CD8-positive, alpha-beta memory T cell (primary cell): ENCODE measurements around the gene RASGEF1C. TPM values are rescaled to one million over a fixed set of nuclear protein-coding genes. Genes with fewer than 3 reads are reported as not detected.

ENCODE experiments used
- CTCF ChIA-PET: fragments of 350-600 bp; sonication (Branson Sonifier 250); formaldehyde crosslinking; loops from one replicate; lab custom pipeline; 2021; ENCODE audit warnings: antibody characterized with exemption; lab: Charles Lee
- POLR2A ChIA-PET: fragments of 350-600 bp; sonication (Branson Sonifier 250); formaldehyde crosslinking; loops from one replicate; lab custom pipeline; 2021; ENCODE audit warnings: antibody characterized with exemption; lab: Charles Lee
- DNase-seq, 5 donors: peaks; one replicate each; pipeline versions ENCODE4 v3.0.0 to v3.0.0-alpha.2; 2020 to 2022; ENCODE audit warnings: mixed read lengths in 1 of 5
- H3K27ac ChIP-seq: one replicate; pipeline ENCODE4 v1.7.0; 2013; ENCODE audit warnings: low read depth, mild to moderate bottlenecking, low read length, moderate library complexity
- H3K27me3 ChIP-seq: 2 replicates; pipeline ENCODE4 v1.7.0; 2013; ENCODE audit warnings: low read length, mild to moderate bottlenecking; ENCODE audit not compliant: insufficient read depth, poor library complexity, severe bottlenecking
- H3K36me3 ChIP-seq: 2 replicates; pipeline ENCODE4 v1.7.0; 2013; ENCODE audit warnings: mild to moderate bottlenecking, low read length, moderate library complexity; ENCODE audit not compliant: insufficient read depth
- H3K4me1 ChIP-seq: 2 replicates; pipeline ENCODE4 v1.7.0; 2013; ENCODE audit warnings: mild to moderate bottlenecking, low read length, moderate library complexity; ENCODE audit not compliant: insufficient read depth
- H3K4me3 ChIP-seq: 2 replicates; pipeline ENCODE4 v1.7.0; 2013; ENCODE audit warnings: mild to moderate bottlenecking, low read length
- H3K9me3 ChIP-seq: 2 replicates; pipeline ENCODE4 v1.7.0; 2013; ENCODE audit warnings: mild to moderate bottlenecking, low read length
- H3K27ac Mint-ChIP-seq, 8 donors: one replicate each; pipeline ENCODE4 v1.8.0; 2020 to 2021; ENCODE audit warnings: mixed read lengths in 8 of 8, mild to moderate bottlenecking in 6 of 8, inconsistent platforms in 3 of 8, moderate library complexity in 3 of 8
- H3K27me3 Mint-ChIP-seq, 2 donors: one replicate each; pipeline ENCODE4 v1.8.0; 2020 to 2021; ENCODE audit warnings: mixed read lengths in 2 of 2, mild to moderate bottlenecking in 1 of 2, moderate library complexity in 1 of 2
- H3K36me3 Mint-ChIP-seq, 3 donors: one replicate each; pipeline ENCODE4 v1.8.0; 2020 to 2021; ENCODE audit warnings: mixed read lengths in 3 of 3, inconsistent platforms in 1 of 3, mild to moderate bottlenecking in 1 of 3
- H3K4me1 Mint-ChIP-seq, 3 donors: one replicate each; pipeline ENCODE4 v1.8.0; 2020 to 2021; ENCODE audit warnings: mixed read lengths in 3 of 3, inconsistent platforms in 1 of 3, mild to moderate bottlenecking in 1 of 3
- H3K4me3 Mint-ChIP-seq, 7 donors: one replicate each; pipeline ENCODE4 v1.8.0; 2020 to 2021; ENCODE audit warnings: mixed read lengths in 7 of 7, mild to moderate bottlenecking in 6 of 7, moderate library complexity in 4 of 7, inconsistent platforms in 2 of 7
- H3K9me3 Mint-ChIP-seq, 5 donors: one replicate each; pipeline ENCODE4 v1.8.0; 2020 to 2022; ENCODE audit warnings: mixed read lengths in 5 of 5, mild to moderate bottlenecking in 3 of 5, moderate library complexity in 2 of 5, inconsistent platforms in 1 of 5
- polyA plus RNA-seq: library from polyadenylated mRNA; unstranded; fragments of 300-500 nt; fragmentation: Illumina TruSeq; gene quantifications from one replicate; pipeline ENCODE4 v1.2.3, GENCODE V29; 2021
- total RNA-seq, 2 experiments: library from RNA; stranded (reverse); gene quantifications; one replicate each; pipeline ENCODE4 v1.2.3, GENCODE V29; 2021

The RASGEF1C gene
- total and polyA plus RNA-seq, 3 experiments from 2014 or later: not detected

DNA sequence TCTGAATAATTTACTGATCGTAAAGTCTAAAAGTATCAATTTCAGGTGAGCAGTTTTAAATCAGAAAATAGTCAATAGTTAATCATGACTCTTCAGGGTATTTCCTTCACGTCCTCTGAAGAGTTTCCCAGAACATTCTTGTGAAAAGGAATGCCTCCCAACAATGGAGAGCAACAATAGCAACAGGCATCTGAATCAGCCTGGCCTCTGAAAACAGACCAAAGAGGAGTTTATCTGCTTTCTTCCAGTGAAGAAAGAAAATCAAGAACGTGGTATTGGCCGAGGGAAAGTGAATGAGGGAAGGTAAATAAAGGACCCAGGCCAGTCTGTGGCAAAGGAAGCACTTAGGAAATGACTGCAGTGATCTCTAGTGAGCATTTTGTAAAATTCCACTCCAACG is 26.1 kb upstream of the RASGEF1C start:
- Mint-ChIP-seq H3K36me3 (peaks cover 42 to 94% (median 88%) of the 10 kb centered on the region in 3 donors), H3K9me3 (peaks cover 0 to 43% (median 8%) of the 10 kb centered on the region in 5 donors), H3K4me3 (no peak overlapping the region), H3K27me3 (no peaks in the 10 kb centered on the region), H3K27ac (no peak overlapping the region), H3K4me1 (no peaks in the 10 kb centered on the region)
- H3K36me3 ChIP-seq: peaks cover 5% of the 10 kb centered on the region
- H3K9me3 ChIP-seq: no peaks in the 10 kb centered on the region
- no peak for DNase-seq
- no peaks in the 10 kb centered on the region for H3K27me3 ChIP-seq
- CTCF ChIA-PET: no interaction called here
- POLR2A ChIA-PET: no interaction called here
- H3K4me3 ChIP-seq: no peak overlapping the region
- no peaks in the 10 kb centered on the region for H3K4me1 ChIP-seq
- H3K27ac ChIP-seq: no peak overlapping the region

DNA sequence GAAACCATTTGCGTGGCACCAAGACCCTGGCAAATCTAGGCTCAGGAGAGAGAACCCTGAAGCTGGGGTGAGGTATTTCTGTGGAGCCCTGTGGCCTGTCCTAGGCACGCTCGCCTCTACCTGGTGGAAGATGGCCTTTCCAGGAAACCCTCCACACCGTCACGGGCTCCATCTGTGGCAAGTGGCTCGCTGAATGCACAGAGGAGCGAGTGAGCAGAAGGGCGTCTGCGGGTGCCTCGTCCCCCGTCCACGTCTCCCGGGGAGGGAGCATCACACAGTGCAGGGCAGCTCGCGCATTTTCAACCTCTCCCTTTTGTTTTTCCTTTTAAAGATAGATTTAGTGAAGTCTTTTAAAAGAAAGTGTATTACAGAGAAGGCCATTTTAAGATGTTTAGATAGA is 25.3 kb upstream of the RASGEF1C start:
- no peak overlapping the region for H3K4me3 ChIP-seq
- no peaks in the 10 kb centered on the region for H3K4me1 Mint-ChIP-seq
- no peaks in the 10 kb centered on the region for H3K27me3 ChIP-seq
- DNase-seq: no peak
- no peaks in the 10 kb centered on the region for H3K27me3 Mint-ChIP-seq
- peaks cover 36 to 94% (median 86%) of the 10 kb centered on the region in 3 donors for H3K36me3 Mint-ChIP-seq
- peaks cover 5% of the 10 kb centered on the region for H3K36me3 ChIP-seq
- no peaks in the 10 kb centered on the region for H3K4me1 ChIP-seq
- H3K4me3 Mint-ChIP-seq: no peak overlapping the region
- POLR2A ChIA-PET: no interaction called here
- H3K27ac ChIP-seq: no peak overlapping the region
- no peaks in the 10 kb centered on the region for H3K9me3 ChIP-seq
- peaks cover 0 to 44% (median 8%) of the 10 kb centered on the region in 5 donors for H3K9me3 Mint-ChIP-seq
- H3K27ac Mint-ChIP-seq: no peak overlapping the region
- CTCF ChIA-PET: no interaction called here

DNA sequence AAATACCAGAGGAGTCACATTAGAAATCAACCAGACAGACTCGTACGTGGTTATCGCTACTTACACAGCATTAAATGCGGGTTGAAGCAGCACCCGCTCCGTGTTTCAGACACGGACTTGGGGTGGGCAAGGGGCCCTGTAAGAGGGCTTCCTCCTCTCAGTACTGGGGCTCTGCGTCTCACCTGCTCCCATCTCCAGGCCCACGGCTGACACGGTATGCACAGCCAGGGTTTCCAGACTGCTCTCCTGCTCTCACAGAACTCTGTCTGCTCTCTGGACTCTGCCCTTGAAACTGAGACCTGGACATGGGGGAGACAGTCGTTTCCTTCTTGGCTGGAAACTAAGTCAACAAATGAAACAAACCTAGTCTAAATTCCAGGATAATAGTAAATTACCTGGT is 24.7 kb upstream of the RASGEF1C start:
- POLR2A ChIA-PET: no interaction called here
- no peak for DNase-seq
- Histone ChIP-seq H3K36me3 (peaks cover 5% of the 10 kb centered on the region), H3K27me3 (no peaks in the 10 kb centered on the region), H3K4me1 (no peaks in the 10 kb centered on the region), H3K27ac (no peak overlapping the region), H3K9me3 (no peaks in the 10 kb centered on the region), H3K4me3 (no peak overlapping the region)
- CTCF ChIA-PET: no interaction called here
- H3K4me1 Mint-ChIP-seq: no peaks in the 10 kb centered on the region
- H3K9me3 Mint-ChIP-seq: peaks cover 0 to 45% (median 8%) of the 10 kb centered on the region in 5 donors
- H3K4me3 Mint-ChIP-seq: no peak overlapping the region
- no peak overlapping the region for H3K27ac Mint-ChIP-seq
- no peaks in the 10 kb centered on the region for H3K27me3 Mint-ChIP-seq
- peaks cover 36 to 90% (median 81%) of the 10 kb centered on the region in 3 donors for H3K36me3 Mint-ChIP-seq

DNA sequence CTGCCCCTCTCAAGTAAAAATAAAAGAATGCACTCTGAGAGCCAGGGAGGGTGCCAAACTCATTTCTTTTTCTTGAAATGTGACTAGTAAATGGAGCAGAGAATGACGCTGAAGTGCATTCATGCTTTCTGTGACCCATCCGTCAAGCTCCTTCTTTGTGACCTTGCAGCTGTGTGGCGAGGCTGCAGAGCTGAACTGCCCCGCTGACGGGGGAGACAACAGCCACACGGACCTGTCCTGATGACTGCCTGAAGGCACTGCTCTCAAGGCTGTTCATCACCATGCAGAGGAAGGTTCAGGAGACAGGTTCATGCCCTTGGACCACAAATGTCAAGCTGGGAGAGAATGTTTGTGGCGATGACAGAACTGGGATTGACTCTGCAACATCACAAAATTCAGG is 21.0 kb upstream of the RASGEF1C start:
- peaks cover 27 to 88% (median 64%) of the 10 kb centered on the region in 3 donors for H3K36me3 Mint-ChIP-seq
- H3K4me1 Mint-ChIP-seq: no peaks in the 10 kb centered on the region
- H3K36me3 ChIP-seq: no peaks in the 10 kb centered on the region
- H3K9me3 ChIP-seq: no peaks in the 10 kb centered on the region
- H3K4me3 Mint-ChIP-seq: no peak overlapping the region
- no peaks in the 10 kb centered on the region for H3K4me1 ChIP-seq
- H3K27me3 ChIP-seq: no peaks in the 10 kb centered on the region
- no peak overlapping the region for H3K4me3 ChIP-seq
- DNase-seq: no peak
- CTCF ChIA-PET: no interaction called here
- POLR2A ChIA-PET: no interaction called here
- H3K27me3 Mint-ChIP-seq: no peaks in the 10 kb centered on the region
- H3K27ac ChIP-seq: no peak overlapping the region
- peaks cover 24 to 60% (median 38%) of the 10 kb centered on the region in 5 donors for H3K9me3 Mint-ChIP-seq
- no peak overlapping the region for H3K27ac Mint-ChIP-seq

DNA sequence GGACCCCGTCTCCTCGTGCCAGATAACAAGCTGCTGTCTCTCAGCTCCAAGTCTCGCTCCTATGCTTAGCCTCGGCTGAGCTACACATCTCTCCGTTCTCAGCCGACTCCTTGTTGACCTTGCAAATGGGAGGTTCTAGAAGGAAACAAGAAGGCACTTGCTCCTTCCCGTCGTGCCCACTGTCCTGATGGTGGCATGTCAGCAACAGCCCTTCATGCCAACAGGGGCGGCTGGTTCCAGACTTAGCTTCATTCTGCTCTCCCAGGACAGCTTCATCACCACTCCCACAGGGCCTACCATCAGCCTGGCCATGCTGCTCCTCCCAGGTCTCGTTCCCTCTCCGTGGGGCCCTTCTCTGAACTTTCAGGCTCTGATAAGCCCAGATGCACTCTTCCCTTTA is 13.0 kb upstream of the RASGEF1C start:
- CTCF ChIA-PET: no interaction called here
- H3K36me3 ChIP-seq: no peaks in the 10 kb centered on the region
- no peaks in the 10 kb centered on the region for H3K4me1 Mint-ChIP-seq
- peaks cover 0 to 3% of the 10 kb centered on the region in 2 donors for H3K27me3 Mint-ChIP-seq
- peaks cover 5 to 53% (median 15%) of the 10 kb centered on the region in 3 donors for H3K36me3 Mint-ChIP-seq
- no peak overlapping the region for H3K27ac Mint-ChIP-seq
- no peak overlapping the region for H3K4me3 Mint-ChIP-seq
- DNase-seq: no peak
- peaks cover 65 to 89% (median 82%) of the 10 kb centered on the region in 5 donors for H3K9me3 Mint-ChIP-seq
- POLR2A ChIA-PET: no interaction called here
- H3K9me3 ChIP-seq: peaks cover 9% of the 10 kb centered on the region
- H3K27ac ChIP-seq: no peak overlapping the region
- no peaks in the 10 kb centered on the region for H3K27me3 ChIP-seq
- H3K4me1 ChIP-seq: no peaks in the 10 kb centered on the region
- no peak overlapping the region for H3K4me3 ChIP-seq

DNA sequence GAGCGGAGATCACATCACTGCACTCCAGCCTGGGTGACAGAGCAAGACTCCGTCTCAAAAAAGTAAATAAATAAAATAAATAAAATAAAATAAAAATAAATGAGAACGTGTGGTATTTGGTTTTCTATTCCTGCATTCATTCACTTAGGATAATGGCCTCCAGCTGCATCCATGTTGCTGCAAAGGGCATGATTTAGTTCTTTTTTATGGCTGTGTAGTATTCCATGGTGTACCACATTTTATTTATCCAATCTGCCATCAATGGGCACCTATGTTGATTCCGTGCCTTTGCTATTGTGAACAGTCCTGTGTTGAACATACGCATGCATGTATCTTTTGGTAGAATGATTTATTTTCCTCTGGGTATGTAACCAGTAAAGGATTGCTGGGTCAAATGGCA is 8.8 kb upstream of the RASGEF1C start:
- Histone ChIP-seq H3K36me3 (no peaks in the 10 kb centered on the region), H3K27me3 (no peaks in the 10 kb centered on the region), H3K4me3 (no peak overlapping the region), H3K27ac (no peak overlapping the region), H3K9me3 (peaks cover 9% of the 10 kb centered on the region), H3K4me1 (no peaks in the 10 kb centered on the region)
- H3K36me3 Mint-ChIP-seq: peaks cover 0 to 22% (median 0%) of the 10 kb centered on the region in 3 donors
- no peak for DNase-seq
- H3K4me1 Mint-ChIP-seq: no peaks in the 10 kb centered on the region
- H3K9me3 Mint-ChIP-seq: peaks cover 32 to 68% (median 56%) of the 10 kb centered on the region in 5 donors
- ChIA-PET CTCF (no interaction called here), POLR2A (no interaction called here)
- no peak overlapping the region for H3K27ac Mint-ChIP-seq
- H3K27me3 Mint-ChIP-seq: peaks cover 0 to 6% of the 10 kb centered on the region in 2 donors
- no peak overlapping the region for H3K4me3 Mint-ChIP-seq

DNA sequence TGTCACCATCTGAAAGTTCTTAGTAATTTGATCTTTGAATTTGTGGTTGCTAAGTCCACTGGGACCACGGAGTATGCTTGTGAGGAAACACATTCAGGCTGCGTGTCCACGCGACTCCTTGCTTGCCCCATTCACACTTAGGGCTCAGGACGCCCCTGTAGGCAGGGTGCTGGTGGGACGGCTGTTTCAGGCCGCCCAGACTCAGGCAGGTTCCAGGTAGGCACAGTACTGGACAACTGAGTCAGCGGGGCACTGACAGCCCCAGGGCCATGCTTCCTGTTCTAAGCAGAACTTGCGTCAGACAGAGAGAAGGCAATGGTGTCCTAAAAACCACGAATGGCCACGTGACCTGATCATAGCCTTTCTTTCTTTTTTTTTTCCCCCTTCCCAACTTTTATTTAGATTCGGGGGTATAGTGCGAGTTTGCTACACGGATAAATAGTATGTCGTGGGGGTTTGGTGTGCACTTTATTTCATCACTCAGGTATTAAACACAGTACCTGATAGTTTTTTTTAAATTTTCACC is 7.7 kb upstream of the RASGEF1C start:
- no peaks in the 10 kb centered on the region for H3K27me3 ChIP-seq
- Mint-ChIP-seq H3K9me3 (peaks cover 23 to 60% (median 45%) of the 10 kb centered on the region in 5 donors), H3K4me1 (no peaks in the 10 kb centered on the region), H3K4me3 (peak overlapping the region in 1 of 7 donors; percentile 32), H3K36me3 (peaks cover 0 to 14% (median 0%) of the 10 kb centered on the region in 3 donors), H3K27me3 (peaks cover 4 to 9% of the 10 kb centered on the region in 2 donors), H3K27ac (no peak overlapping the region)
- CTCF ChIA-PET: no interaction called here
- H3K9me3 ChIP-seq: peaks cover 9% of the 10 kb centered on the region
- no peak for DNase-seq
- no peak overlapping the region for H3K4me3 ChIP-seq
- no peaks in the 10 kb centered on the region for H3K36me3 ChIP-seq
- H3K27ac ChIP-seq: no peak overlapping the region
- POLR2A ChIA-PET: no interaction called here
- no peaks in the 10 kb centered on the region for H3K4me1 ChIP-seq

DNA sequence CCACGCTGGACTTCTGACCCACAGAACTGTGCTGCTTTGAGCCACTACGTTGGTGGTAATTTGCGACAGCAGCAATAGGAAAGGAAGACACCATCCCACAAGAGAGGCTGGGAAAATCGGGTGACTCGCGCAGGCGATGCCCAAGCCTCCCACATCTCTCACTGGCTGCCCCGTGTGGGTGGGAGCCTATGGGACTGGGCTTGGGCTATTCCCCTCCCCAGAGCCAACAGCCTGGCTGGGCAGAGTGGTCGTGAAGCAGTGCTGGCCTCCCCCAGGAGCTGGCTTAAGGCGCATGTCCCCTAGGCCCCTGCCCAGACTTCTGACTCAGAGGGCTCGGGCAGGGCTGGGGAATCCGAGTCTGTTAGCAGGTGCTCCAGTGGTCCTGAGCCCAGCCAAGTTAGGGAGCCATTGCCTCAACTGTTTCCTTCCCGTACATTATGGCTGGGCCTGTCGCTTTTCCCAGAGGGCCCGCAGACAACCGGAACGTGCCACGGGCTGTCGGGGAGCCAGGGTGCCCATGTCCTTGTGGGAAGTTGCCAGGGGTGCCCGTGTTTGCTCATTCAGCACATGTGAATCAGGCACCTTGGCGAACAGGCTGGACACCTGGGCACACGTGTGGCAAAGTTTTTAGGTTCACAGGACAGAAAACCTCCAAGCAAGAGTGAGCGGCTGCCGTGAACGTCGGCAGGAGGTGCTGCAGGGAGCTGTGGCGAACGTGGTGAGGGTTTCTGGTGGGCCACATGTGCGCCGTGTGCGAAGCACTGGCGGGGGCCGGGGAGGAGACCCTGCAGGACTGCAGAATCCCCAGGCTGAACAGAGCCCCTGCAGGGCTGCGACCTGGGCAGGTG is 7.0 kb upstream of the RASGEF1C start:
- H3K9me3 ChIP-seq: peaks cover 9% of the 10 kb centered on the region
- no peak overlapping the region for H3K4me3 Mint-ChIP-seq
- no peaks in the 10 kb centered on the region for H3K4me1 Mint-ChIP-seq
- no peaks in the 10 kb centered on the region for H3K27me3 ChIP-seq
- H3K27ac Mint-ChIP-seq: no peak overlapping the region
- H3K9me3 Mint-ChIP-seq: peaks cover 23 to 53% (median 41%) of the 10 kb centered on the region in 5 donors
- H3K36me3 Mint-ChIP-seq: peaks cover 0 to 14% (median 0%) of the 10 kb centered on the region in 3 donors
- H3K4me1 ChIP-seq: no peaks in the 10 kb centered on the region
- CTCF ChIA-PET: no interaction called here
- peaks cover 4 to 9% of the 10 kb centered on the region in 2 donors for H3K27me3 Mint-ChIP-seq
- H3K36me3 ChIP-seq: no peaks in the 10 kb centered on the region
- POLR2A ChIA-PET: no interaction called here
- no peak overlapping the region for H3K27ac ChIP-seq
- DNase-seq: no peak
- no peak overlapping the region for H3K4me3 ChIP-seq
